Cardiac muscle cell (in vitro differentiated cells and primary cell): Measurements from ENCODE around the gene DPP8. TPM values are rescaled to one million over a fixed set of nuclear protein-coding genes. Genes with fewer than 3 reads are reported as not detected.

Experiments
- DNase-seq, 2 donors: peaks; one replicate each; pipeline versions ENCODE4 v3.0.0 to v3.0.0-alpha.2; 2010 to 2017; ENCODE audit warnings: low read depth in 1 of 2, low spot score in 1 of 2
- H3K27ac ChIP-seq: fragments of 200-600 bp; sonication (generic); 2 replicates; pipeline ENCODE4 v1.5.1; 2016
- H3K27me3 ChIP-seq: fragments of 200-600 bp; sonication (generic); 2 replicates; pipeline ENCODE4 v1.6.0; 2016; ENCODE audit warnings: control low read depth
- H3K36me3 ChIP-seq: fragments of 200-600 bp; sonication (generic); 2 replicates; pipeline ENCODE4 v1.5.1; 2016; ENCODE audit warnings: control low read depth
- H3K4me1 ChIP-seq: fragments of 200-600 bp; sonication (generic); 2 replicates; pipeline ENCODE4 v1.8.1; 2017; ENCODE audit warnings: low read depth, mild to moderate bottlenecking, mixed run types
- H3K4me3 ChIP-seq: fragments of 200-600 bp; sonication (generic); 2 replicates; pipeline ENCODE4 v1.5.1; 2016; ENCODE audit warnings: mild to moderate bottlenecking
- H3K9me3 ChIP-seq: fragments of 200-600 bp; sonication (generic); 2 replicates; pipeline ENCODE4 v1.5.1; 2017; ENCODE audit warnings: low read depth, mild to moderate bottlenecking, control low read depth
- polyA plus RNA-seq: library from polyadenylated mRNA; unstranded; fragments of >200 nt; fragmentation: Nextera tagmentation; extraction: Ambion mirVana; gene quantifications from 2 replicates; pipeline ENCODE4 v1.2.1, GENCODE V29; 2016
- total RNA-seq: library from RNA; depleted of rRNA; stranded (reverse); fragments of >200 nt; gene quantifications from 2 replicates; pipeline ENCODE4 v1.2.3, GENCODE V29; 2016
- TF ChIP-seq, protein P1 (sequence below): IDR thresholded peaks from 2 replicates; pipeline ENCODE4 v1.5.1; 2012; ENCODE audit warnings: low read depth, mild to moderate bottlenecking, low read length

Gene DPP8
- total and polyA plus RNA-seq, 2 experiments from 2014 or later = 21.4 to 23.2 TPM

GRCh38 chr15:65412556-65412955 is 104.9 kb downstream of the DPP8 start:
- no peak overlapping the region for H3K4me3 ChIP-seq
- TF ChIP-seq, protein P1, sequence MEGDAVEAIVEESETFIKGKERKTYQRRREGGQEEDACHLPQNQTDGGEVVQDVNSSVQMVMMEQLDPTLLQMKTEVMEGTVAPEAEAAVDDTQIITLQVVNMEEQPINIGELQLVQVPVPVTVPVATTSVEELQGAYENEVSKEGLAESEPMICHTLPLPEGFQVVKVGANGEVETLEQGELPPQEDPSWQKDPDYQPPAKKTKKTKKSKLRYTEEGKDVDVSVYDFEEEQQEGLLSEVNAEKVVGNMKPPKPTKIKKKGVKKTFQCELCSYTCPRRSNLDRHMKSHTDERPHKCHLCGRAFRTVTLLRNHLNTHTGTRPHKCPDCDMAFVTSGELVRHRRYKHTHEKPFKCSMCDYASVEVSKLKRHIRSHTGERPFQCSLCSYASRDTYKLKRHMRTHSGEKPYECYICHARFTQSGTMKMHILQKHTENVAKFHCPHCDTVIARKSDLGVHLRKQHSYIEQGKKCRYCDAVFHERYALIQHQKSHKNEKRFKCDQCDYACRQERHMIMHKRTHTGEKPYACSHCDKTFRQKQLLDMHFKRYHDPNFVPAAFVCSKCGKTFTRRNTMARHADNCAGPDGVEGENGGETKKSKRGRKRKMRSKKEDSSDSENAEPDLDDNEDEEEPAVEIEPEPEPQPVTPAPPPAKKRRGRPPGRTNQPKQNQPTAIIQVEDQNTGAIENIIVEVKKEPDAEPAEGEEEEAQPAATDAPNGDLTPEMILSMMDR = no peak
- no peak overlapping the region for H3K27ac ChIP-seq
- DNase-seq = no peak
- peaks cover 16% of the 10 kb centered on the region for H3K4me1 ChIP-seq
- H3K27me3 ChIP-seq = peaks cover 20% of the 10 kb centered on the region
- no peaks in the 10 kb centered on the region for H3K36me3 ChIP-seq
- no peaks in the 10 kb centered on the region for H3K9me3 ChIP-seq

GRCh38 chr15:65411465-65412071 is 105.9 kb downstream of the DPP8 start:
- Histone ChIP-seq H3K27me3 (peaks cover 20% of the 10 kb centered on the region), H3K36me3 (no peaks in the 10 kb centered on the region), H3K4me1 (peaks cover 14% of the 10 kb centered on the region), H3K27ac (no peak overlapping the region), H3K4me3 (no peak overlapping the region), H3K9me3 (no peaks in the 10 kb centered on the region)
- TF ChIP-seq, protein P1 = no peak
- no peak for DNase-seq

DNA sequence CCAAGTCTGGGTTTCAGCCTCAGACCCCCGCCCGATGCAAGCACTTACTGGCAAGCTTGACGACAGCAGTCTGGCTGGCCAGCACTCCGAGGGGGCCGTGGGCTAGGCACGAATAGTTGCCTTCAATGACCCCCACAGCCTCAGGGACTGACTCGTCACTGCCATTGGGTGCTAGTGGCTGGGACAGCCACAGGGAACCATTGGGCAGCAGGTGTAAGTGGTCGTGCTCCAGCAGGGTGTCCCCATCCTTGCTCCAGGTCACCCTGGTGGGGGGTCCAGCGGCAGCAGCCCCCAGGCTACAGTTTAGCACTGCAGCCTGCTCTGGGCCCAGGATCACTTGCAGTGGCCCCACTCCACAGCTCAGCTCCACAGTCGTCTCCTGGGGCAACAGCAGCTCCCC is 106.5 kb downstream of the DPP8 start:
- DNase-seq = no peak
- H3K27me3 ChIP-seq = peaks cover 20% of the 10 kb centered on the region
- no peaks in the 10 kb centered on the region for H3K9me3 ChIP-seq
- H3K27ac ChIP-seq = no peak overlapping the region
- H3K4me1 ChIP-seq = peaks cover 14% of the 10 kb centered on the region
- H3K4me3 ChIP-seq = no peak overlapping the region
- TF ChIP-seq, protein P1 = no peak
- no peaks in the 10 kb centered on the region for H3K36me3 ChIP-seq

DNA sequence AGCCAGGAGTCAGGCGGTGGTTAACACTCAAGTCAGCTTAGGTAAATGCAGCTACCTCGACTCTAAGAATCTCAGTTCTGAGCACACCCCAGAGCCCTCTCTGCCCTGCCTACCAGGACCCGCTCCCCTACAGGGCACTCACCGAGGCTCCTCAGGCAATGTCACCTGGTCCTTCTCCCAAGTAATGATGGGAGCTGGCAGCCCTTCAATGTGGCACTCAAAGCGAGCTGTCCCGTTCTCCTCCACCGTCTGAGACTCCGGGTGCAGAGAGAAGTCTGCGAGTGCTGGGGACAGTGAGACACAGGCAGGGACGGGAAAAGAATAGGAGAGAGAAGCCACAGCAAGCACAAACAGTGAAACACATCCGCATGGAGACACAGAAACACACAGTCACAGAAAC is 107.5 kb downstream of the DPP8 start:
- Histone ChIP-seq H3K9me3 (no peaks in the 10 kb centered on the region), H3K4me1 (peaks cover 9% of the 10 kb centered on the region), H3K27ac (no peak overlapping the region), H3K27me3 (peaks cover 20% of the 10 kb centered on the region), H3K4me3 (no peak overlapping the region), H3K36me3 (no peaks in the 10 kb centered on the region)
- TF ChIP-seq, protein P1 = no peak
- DNase-seq = no peak

- Histone ChIP-seq H3K9me3 (no peaks in the 10 kb centered on the region), H3K4me1 (peaks cover under 1% of the 10 kb centered on the region), H3K27ac (no peak overlapping the region), H3K36me3 (no peaks in the 10 kb centered on the region), H3K27me3 (peaks cover 20% of the 10 kb centered on the region), H3K4me3 (no peak overlapping the region)
- TF ChIP-seq, protein P1 = peak; percentile 16
- peak in 1 of 2 donors; percentile 97 for DNase-seq
Measured at GRCh38 chr15:65409036-65409631, 108.4 kb downstream of the DPP8 start.
